Ovary (tissue), 9 donors: ENCODE results near the gene SIRT2. TPM values are rescaled to one million over a fixed set of nuclear protein-coding genes. Genes with fewer than 3 reads are reported as not detected.
"Not testable (repeated sequence)": the region's sequence is repeated elsewhere in the genome, so short reads cannot be mapped to it uniquely, and the experiment has no call there.

Experiments
- DNase-seq, 5 donors: peaks; one replicate each; pipeline ENCODE4 v3.0.0-alpha.2; 2019 to 2020
- H3K27ac ChIP-seq, 2 donors: fragments of 200-600 bp; one replicate each; pipeline versions ENCODE4 v1.5.1 to v1.8.0; 2019 to 2022
- H3K27me3 ChIP-seq: fragments of 200-600 bp; one replicate; pipeline ENCODE4 v1.8.0; 2022
- H3K36me3 ChIP-seq: fragments of 200-600 bp; sonication (generic); one replicate; pipeline ENCODE4 v1.5.1; 2019
- H3K4me1 ChIP-seq: one replicate; pipeline ENCODE4 v1.8.1; 2013; ENCODE audit warnings: mild to moderate bottlenecking, moderate library complexity; ENCODE audit not compliant: insufficient read depth
- H3K4me3 ChIP-seq: fragments of 200-600 bp; sonication (generic); one replicate; pipeline ENCODE4 v1.5.1; 2017
- H3K9me3 ChIP-seq, 2 donors: fragments of 200-600 bp in 1 of 2; sonication (generic) in 1 of 2; one replicate each; pipeline versions ENCODE4 v1.5.1 to v1.8.1; 2013 to 2019; ENCODE audit warnings: mild to moderate bottlenecking in 1 of 2, moderate library complexity in 1 of 2
- CTCF ChIP-seq, 3 donors: fragments of 450-650 bp in 2 of 3; fragments of 200-600 bp in 1 of 3; IDR thresholded peaks; one replicate each; pipeline versions ENCODE4 v1.5.1 to v1.8.0; 2016 to 2022; ENCODE audit warnings: antibody characterized with exemption in 3 of 3, mild to moderate bottlenecking in 1 of 3
- EP300 ChIP-seq: sonication (generic); formaldehyde crosslinking; IDR thresholded peaks from one replicate; pipeline ENCODE4 v1.6.1; 2017; ENCODE audit warnings: antibody characterized with exemption
- POLR2A ChIP-seq: fragments of 450-650 bp; IDR thresholded peaks from one replicate; pipeline ENCODE4 v1.6.1; 2017; ENCODE audit warnings: antibody characterized with exemption, mild to moderate bottlenecking, moderate library complexity
- WGBS, 3 donors: extraction: QIAGEN DNeasy Blood & Tissue Kit in 1 of 3; methylation state at CpG; one replicate each; pipeline versions ENCODE4 v1.1.5 to v1.1.7; 2013 to 2017; 5-methylcytosine and 5-hydroxymethylcytosine counted together
- intact Hi-C, 4 donors: fragments of 100-400 bp; cut with DNase I; formaldehyde crosslinking; loops; one replicate each; pipeline versions ENCODE4 v1.11.0 to v1.15.1; 2022 to 2023
- polyA plus RNA-seq, 2 donors: library from polyadenylated mRNA; stranded (reverse); fragments of 200-250 nt in 1 of 2; fragments of 350-450 nt in 1 of 2; fragmentation: Illumina TruSeq in 1 of 2; extraction: RNeasy Lipid Tissue Mini Kit (QIAGEN cat#74804) in 1 of 2; gene quantifications; one replicate each; pipeline ENCODE4 v1.2.3, GENCODE V29; 2013 to 2014
- total RNA-seq, 7 donors: library from RNA; depleted of rRNA in 2 of 7; stranded (reverse); fragments of >200 nt in 2 of 7; fragmentation: NEBNext Ultra II Directional in 3 of 7; extraction: Animal tissue kit (Norgen Biotek cat#: 25700) in 3 of 7; gene quantifications; one replicate each; pipeline versions ENCODE4 v1.1.0 to v1.2.4, GENCODE V29; 2016 to 2023
- donor health status: DM: no; HTN: no; CAD: no; lungs with moderate emphysema.
- donor health status: DM: no; HTN: no; CAD: no.
- donor health status: Bipolar disorder and iron deficiency.
- donor health status: DM: yes; HTN: yes; CAD: no.
- donor health status: DM: no; HTN: no; CAD: no.
- donor health status: DM: yes; HTN: yes; CAD: no.

The SIRT2 gene
- total and polyA plus RNA-seq, 9 donors, result 46.1 to 64.9 (median 55.7) TPM

GRCh38 chr19:38830039-38830733 is 69.2 kb downstream of the SIRT2 start:
- intact Hi-C loops, result loop anchor here in 1 of 4 donors (10.0 kb wide), 1 partner anchor 185 kb away; the partner anchor contains the start of gene ACTN4
- Histone ChIP-seq H3K9me3 (no peaks in the 10 kb centered on the region), H3K4me1 (peaks cover 7% of the 10 kb centered on the region), H3K27me3 (no peaks in the 10 kb centered on the region), H3K36me3 (no peaks in the 10 kb centered on the region), H3K4me3 (no peak overlapping the region), H3K27ac (no peak overlapping the region)
- 69 to 76% (median 73%) methylated on average over 4 of the region's 4 CpGs for WGBS, 3 donors
- DNase-seq, result no peak
- TF ChIP-seq POLR2A (no peak), CTCF (IDR thresholded peaks at IDR 0.05) (no peak), EP300 (no peak)

GRCh38 chr19:38829203-38829602 is 70.2 kb downstream of the SIRT2 start:
- not testable (repeated sequence) for DNase-seq, H3K36me3 ChIP-seq, H3K4me1 ChIP-seq, H3K9me3 ChIP-seq, H3K4me3 ChIP-seq, H3K27ac ChIP-seq, H3K27me3 ChIP-seq
- intact Hi-C loops, result loop anchor here in 1 of 4 donors (5.0 kb wide), 1 partner anchor 573 kb away; no protein-coding TSS in a partner anchor
- WGBS, 3 donors, result 95 to 98% (median 97%) methylated on average over 7 of the region's 7 CpGs

Other genes with a start within 250 kb of the SIRT2 start
- 1 to 10 TPM in 5 of 7 donors, under 1 TPM in 2; 0.81 to 8.0 (median 3.1) TPM for gene CAPN12, start 155.1 kb downstream of the SIRT2 start, total RNA-seq
- gene CAPN12, start 155.1 kb downstream of the SIRT2 start, polyA plus RNA-seq, result 1 to 10 TPM in 1 of 2 donors, under 1 TPM in 1; 0.22 to 3.6 TPM
- under 1 TPM in 2 of 7 donors, not detected in 5; 0.69 to 0.79 TPM for gene LGALS7, start 126.1 kb downstream of the SIRT2 start, total RNA-seq
- gene LGALS7, start 126.1 kb downstream of the SIRT2 start, polyA plus RNA-seq, result under 1 TPM in 1 of 2 donors, not detected in 1; 0.84 TPM
- not detected for gene LGALS7B, start 110.4 kb downstream of the SIRT2 start, total RNA-seq
- not detected for gene LGALS7B, start 110.4 kb downstream of the SIRT2 start, polyA plus RNA-seq
- gene LGALS4, start 86.7 kb downstream of the SIRT2 start, total RNA-seq, result 1 to 10 TPM in 4 of 7 donors, under 1 TPM in 3; 0.57 to 7.4 (median 2.2) TPM
- 1 to 10 TPM in 1 of 2 donors, under 1 TPM in 1; 0.80 to 1.4 TPM for gene LGALS4, start 86.7 kb downstream of the SIRT2 start, polyA plus RNA-seq
- gene ECH1, start 67.8 kb downstream of the SIRT2 start, total RNA-seq, result 100 to 1,000 TPM in 5 of 7 donors, 10 to 100 TPM in 2; 67.6 to 146 (median 113) TPM
- 100 to 1,000 TPM; 202 to 243 TPM for gene ECH1, start 67.8 kb downstream of the SIRT2 start, polyA plus RNA-seq
- 100 to 1,000 TPM; 110 to 282 (median 230) TPM for gene HNRNPL, start 49.6 kb downstream of the SIRT2 start, total RNA-seq
- gene HNRNPL, start 49.6 kb downstream of the SIRT2 start, polyA plus RNA-seq, result 100 to 1,000 TPM; 152 to 284 TPM
- gene RINL, start 21.3 kb downstream of the SIRT2 start, total RNA-seq, result 1 to 10 TPM; 1.1 to 4.7 (median 2.6) TPM
- gene RINL, start 21.3 kb downstream of the SIRT2 start, polyA plus RNA-seq, result 1 to 10 TPM; 2.3 to 3.4 TPM
- 10 to 100 TPM in 6 of 7 donors, 1 to 10 TPM in 1; 8.5 to 19.3 (median 13.2) TPM for gene NFKBIB, start 351 bp upstream of the SIRT2 start, total RNA-seq
- gene NFKBIB, start 351 bp upstream of the SIRT2 start, polyA plus RNA-seq, result 10 to 100 TPM in 1 of 2 donors, 1 to 10 TPM in 1; 3.2 to 21.6 TPM
- gene CCER2, start 12.6 kb upstream of the SIRT2 start, total RNA-seq, result 1 to 10 TPM in 1 of 7 donors, under 1 TPM in 4, not detected in 2; 0.50 to 1.1 (median 0.51) TPM
- under 1 TPM in 1 of 2 donors, not detected in 1; 0.48 TPM for gene CCER2, start 12.6 kb upstream of the SIRT2 start, polyA plus RNA-seq
- gene SARS2, start 31.1 kb upstream of the SIRT2 start, total RNA-seq, result 10 to 100 TPM in 6 of 7 donors, 1 to 10 TPM in 1; 9.8 to 20.6 (median 18.0) TPM
- gene SARS2, start 31.1 kb upstream of the SIRT2 start, polyA plus RNA-seq, result 10 to 100 TPM in 1 of 2 donors, 1 to 10 TPM in 1; 5.0 to 20.5 TPM
- gene MRPS12, start 31.3 kb upstream of the SIRT2 start, total RNA-seq, result 10 to 100 TPM; 15.5 to 24.1 (median 19.7) TPM
- 10 to 100 TPM in 1 of 2 donors, 1 to 10 TPM in 1; 5.5 to 24.0 TPM for gene MRPS12, start 31.3 kb upstream of the SIRT2 start, polyA plus RNA-seq
- gene FBXO17, start 76.1 kb upstream of the SIRT2 start, total RNA-seq, result 10 to 100 TPM; 32.7 to 52.2 (median 41.9) TPM
- gene FBXO17, start 76.1 kb upstream of the SIRT2 start, polyA plus RNA-seq, result 10 to 100 TPM; 26.7 to 35.5 TPM
- gene FBXO27, start 132.9 kb upstream of the SIRT2 start, total RNA-seq, result 10 to 100 TPM in 5 of 7 donors, 1 to 10 TPM in 2; 5.7 to 21.4 (median 19.1) TPM
- gene FBXO27, start 132.9 kb upstream of the SIRT2 start, polyA plus RNA-seq, result 10 to 100 TPM in 1 of 2 donors, 1 to 10 TPM in 1; 6.4 to 14.7 TPM
- not detected for gene ACP7, start 184.8 kb upstream of the SIRT2 start, total RNA-seq
- not detected for gene ACP7, start 184.8 kb upstream of the SIRT2 start, polyA plus RNA-seq
- gene PAK4, start 226.2 kb upstream of the SIRT2 start, total RNA-seq, result 10 to 100 TPM; 10.4 to 62.2 (median 35.4) TPM
- 10 to 100 TPM; 11.6 to 35.7 TPM for gene PAK4, start 226.2 kb upstream of the SIRT2 start, polyA plus RNA-seq